Measurements from ENCODE around the gene IGSF6. TPM values are rescaled to one million over a fixed set of nuclear protein-coding genes. Genes with fewer than 3 reads are reported as not detected.

The IGSF6 gene
- total and polyA plus RNA-seq, 9 of the 15 experiments (the other 6 are each of a cell fraction or from before 2014, with no cell fraction given): 0.07 TPM; not detected in 8

- no peak for TF ChIP-seq THRA (IDR thresholded peaks at IDR 0.05)
- no peak for TF ChIP-seq NRF1 (conservative IDR thresholded peaks at IDR 0.05 in 1 of 2, IDR thresholded peaks at IDR 0.05 in 1 of 2)
Observed at GRCh38 chr16:21617607-21618006, 34.8 kb downstream of the IGSF6 start (continued).

- ATAC-seq: no peak
- Histone ChIP-seq H3K9ac (ENCODE audit: insufficient read depth in 1 of 2, low read depth in 2 of 2, low read length in 2 of 2) (no peak overlapping the region), H2AFZ (ENCODE audit: low read depth, low read length) (no peak overlapping the region), H3K9me1 (ENCODE audit: control insufficient read depth, insufficient read depth, low read length) (no peaks in the 10 kb centered on the region), H4K20me1 (replicated peaks; ENCODE audit: control insufficient read depth, insufficient read depth, low read length) (peaks cover 19% of the 10 kb centered on the region), H3K27me3 (ENCODE audit: control insufficient read depth in 2 of 2, insufficient read depth in 2 of 2, low read length in 2 of 2) (no peaks in the 10 kb centered on the region), H3K4me3 (no peak overlapping the region), H3K79me2 (ENCODE audit: control insufficient read depth, insufficient read depth, low read length) (peaks cover 45% of the 10 kb centered on the region), H3K27ac (ENCODE audit: extremely low read depth, low read depth, low read length) (no peak overlapping the region), H3K4me2 (ENCODE audit: insufficient read depth, low read length) (no peak overlapping the region), H3K36me3 (ENCODE audit: control insufficient read depth, insufficient read depth, low read length) (peaks cover 46% of the 10 kb centered on the region), H3K4me1 (replicated peaks in 1 of 2; ENCODE audit: control insufficient read depth in 2 of 2, insufficient read depth in 2 of 2, low read length in 2 of 2) (peaks cover 6 to 44% of the 10 kb centered on the region in 2 experiments), H3K9me3 (replicated peaks; ENCODE audit: control insufficient read depth, insufficient read depth, low read depth, low read length) (no peaks in the 10 kb centered on the region)
- DNase-seq (ENCODE audit: extremely low read depth in 1 of 4, low spot score in 3 of 4): no peak
- WGBS (ENCODE audit: insufficient coverage, low coverage, missing lambda C conversion rate): 86% methylated on average over 2 of the region's 3 CpGs
- CTCF ChIA-PET (ENCODE audit: low intra/inter-chr PET ratio): no interaction called here
- intact Hi-C loops (cut with micrococcal nuclease) (no loop called here), in situ Hi-C loops (cut with MboI) (no loop called here)
- POLR2A ChIA-PET: interaction anchor here (0.6 to 2.2 kb wide), 2 partner anchors 10 to 573 kb away, joined by 4 to 10 read pairs; no protein-coding TSS in a partner anchor
- TF ChIP-seq HDAC2 (IDR thresholded peaks at IDR 0.05): no peak
- peak in 2 of 3 experiments; percentile 6 to 31; a peak in 3 of 6 replicates for TF ChIP-seq CTCF (IDR thresholded peaks at IDR 0.05 in 2 of 3, conservative IDR thresholded peaks at IDR 0.05 in 1 of 3; ENCODE audit: insufficient read depth in 2 of 3, low read depth in 1 of 3, low read length in 3 of 3)
- no peak for TF ChIP-seq ZNF239 (CRISPR knock-in tag; IDR thresholded peaks at IDR 0.05)
- no peak for TF ChIP-seq PKNOX1 (IDR thresholded peaks at IDR 0.05)
- TF ChIP-seq SNRNP70 (optimal IDR thresholded peaks at IDR 0.05; ENCODE audit: low read depth, low read length): no peak
- TF ChIP-seq ZNF274 (IDR thresholded peaks at IDR 0.05; ENCODE audit: borderline replicate concordance, low read depth, low read length): no peak
- FAIRE-seq: no peak
- no TSS peak for BruUV-seq (replicated peaks)
Observed at GRCh38 chr16:21614896-21615295, 37.5 kb downstream of the IGSF6 start.
